Activated CD4-positive, alpha-beta T cell treated with anti-CD3 and anti-CD28 coated beads, Interleukin-10, Interleukin-2, amounts not matched to agents 100 ng/mL and 50 ng/mL, durations not matched to agents 16 hours and 8 hours (primary cell): ENCODE measurements around the gene CHTF8.
"Not testable (repeated sequence)": the region's sequence is repeated elsewhere in the genome, so short reads cannot be mapped to it uniquely, and the experiment has no call there.

ENCODE experiments used
- DNase-seq: peaks from one replicate; pipeline ENCODE4 v3.0.0-alpha.2; 2020

Gene CHTF8

DNA sequence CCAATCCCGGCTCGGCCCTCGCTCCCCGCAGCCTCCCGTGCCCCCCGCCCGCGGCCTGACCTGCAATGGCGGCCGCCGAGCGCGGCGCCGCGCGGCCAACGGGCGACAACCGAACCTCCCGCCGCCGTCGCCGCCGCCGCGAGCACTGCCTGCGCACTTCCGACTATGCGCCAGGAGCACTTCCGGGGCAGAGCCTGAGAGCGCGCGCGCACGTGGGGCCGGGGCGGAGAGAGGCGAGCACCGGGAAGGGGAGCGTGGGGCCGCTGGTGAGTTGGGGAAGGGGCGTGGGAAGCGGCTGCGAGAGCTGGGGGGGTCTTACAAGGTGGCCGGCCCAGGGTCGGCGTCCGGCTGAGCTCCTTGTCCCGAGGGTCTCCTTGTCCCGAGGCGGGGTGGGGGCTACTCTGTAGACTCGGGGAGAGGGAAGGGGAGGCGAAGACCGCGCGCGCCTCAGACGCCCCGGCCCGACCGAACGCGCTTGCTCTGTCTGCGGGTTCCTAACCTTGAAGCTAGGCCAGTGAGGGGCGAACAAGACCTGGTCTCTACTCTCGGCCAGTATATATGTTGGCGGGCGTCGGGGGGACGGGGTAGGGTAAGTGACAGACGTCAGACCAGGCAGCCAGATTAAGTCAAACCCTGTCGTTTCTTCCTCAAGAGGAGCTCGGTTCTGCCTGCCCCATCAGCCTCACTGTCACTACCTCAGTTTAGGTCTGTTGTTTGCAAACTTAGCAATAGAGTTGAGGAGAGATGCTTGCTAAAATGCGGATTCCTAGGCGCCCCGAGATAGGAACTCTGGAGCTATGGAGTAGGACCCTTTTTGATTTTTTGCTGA is at the start of gene CHTF8, which contains the start of gene UTP4:
TSS of gene CHTF8 (minus strand) at position 165 of the 829 bp plus-strand sequence. CDS start 11,130 bp downstream, outside the sequence.
TSS of gene UTP4 (plus strand) at position 226 of the 829 bp plus-strand sequence. CDS start 811 bp downstream, outside the sequence.
- DNase-seq: peak; percentile 90

- DNase-seq: no peak
Observed at GRCh38 chr16:69180011-69180338, 47.6 kb upstream of the CHTF8 start.

DNA sequence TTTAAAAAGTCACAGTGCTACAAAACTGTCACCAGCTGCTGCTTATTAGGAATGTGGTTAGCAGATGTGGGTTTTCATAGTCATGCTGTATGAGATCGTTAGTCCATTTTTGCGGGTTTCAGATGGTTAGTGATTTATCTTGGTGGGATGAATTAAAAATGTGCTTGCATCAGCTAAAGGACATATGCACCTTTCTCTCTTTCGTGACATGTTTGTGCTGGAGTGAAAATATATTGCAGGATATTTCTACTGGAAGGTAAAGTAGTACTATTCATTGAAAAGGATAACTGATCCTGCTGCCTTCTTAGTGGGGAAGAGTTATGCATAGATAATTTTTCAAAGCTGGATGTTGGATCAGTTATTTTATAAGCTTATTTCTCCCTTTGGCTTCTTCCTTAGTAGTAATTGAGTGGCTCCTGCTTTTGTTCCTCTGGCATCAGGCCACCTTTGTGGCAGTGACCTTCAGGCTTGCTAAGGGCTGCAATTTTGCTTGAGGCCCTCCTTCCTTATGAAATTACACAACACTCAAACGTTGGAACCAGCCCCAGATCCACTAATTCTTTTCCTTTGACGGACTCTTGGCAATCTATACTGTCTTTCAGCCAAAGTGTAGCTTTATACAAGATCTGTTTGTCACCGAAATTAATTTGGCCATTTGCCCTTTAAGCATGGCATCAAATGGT is 47.1 kb upstream of the CHTF8 start:
- peak; percentile 15 for DNase-seq

GRCh38 chr16:69176033-69176800 is 43.8 kb upstream of the CHTF8 start:
- no peak for DNase-seq

- DNase-seq: no peak
Observed at GRCh38 chr16:69171325-69172084, 39.1 kb upstream of the CHTF8 start.

GRCh38 chr16:69169607-69170352 is 37.4 kb upstream of the CHTF8 start:
- DNase-seq: no peak

DNA sequence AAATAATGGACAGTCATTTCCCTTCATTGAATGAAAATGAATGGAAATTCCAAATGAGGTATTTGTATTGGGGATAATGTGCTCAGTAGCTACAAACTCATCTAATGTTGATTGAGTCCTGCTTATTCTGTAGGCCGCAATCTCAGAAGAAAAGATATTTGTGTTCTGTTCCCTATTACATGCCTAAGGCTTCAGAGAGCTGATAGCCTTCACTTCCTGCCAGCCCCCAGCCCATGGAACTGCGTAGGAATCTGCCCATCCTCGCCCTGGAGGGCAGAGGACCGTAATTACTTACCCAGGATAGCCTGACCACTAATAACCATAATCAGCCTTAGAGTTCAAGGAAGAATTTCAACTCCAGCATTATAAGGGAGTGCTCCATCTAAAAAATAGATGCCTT is 36.7 kb upstream of the CHTF8 start:
- DNase-seq: no peak

DNA sequence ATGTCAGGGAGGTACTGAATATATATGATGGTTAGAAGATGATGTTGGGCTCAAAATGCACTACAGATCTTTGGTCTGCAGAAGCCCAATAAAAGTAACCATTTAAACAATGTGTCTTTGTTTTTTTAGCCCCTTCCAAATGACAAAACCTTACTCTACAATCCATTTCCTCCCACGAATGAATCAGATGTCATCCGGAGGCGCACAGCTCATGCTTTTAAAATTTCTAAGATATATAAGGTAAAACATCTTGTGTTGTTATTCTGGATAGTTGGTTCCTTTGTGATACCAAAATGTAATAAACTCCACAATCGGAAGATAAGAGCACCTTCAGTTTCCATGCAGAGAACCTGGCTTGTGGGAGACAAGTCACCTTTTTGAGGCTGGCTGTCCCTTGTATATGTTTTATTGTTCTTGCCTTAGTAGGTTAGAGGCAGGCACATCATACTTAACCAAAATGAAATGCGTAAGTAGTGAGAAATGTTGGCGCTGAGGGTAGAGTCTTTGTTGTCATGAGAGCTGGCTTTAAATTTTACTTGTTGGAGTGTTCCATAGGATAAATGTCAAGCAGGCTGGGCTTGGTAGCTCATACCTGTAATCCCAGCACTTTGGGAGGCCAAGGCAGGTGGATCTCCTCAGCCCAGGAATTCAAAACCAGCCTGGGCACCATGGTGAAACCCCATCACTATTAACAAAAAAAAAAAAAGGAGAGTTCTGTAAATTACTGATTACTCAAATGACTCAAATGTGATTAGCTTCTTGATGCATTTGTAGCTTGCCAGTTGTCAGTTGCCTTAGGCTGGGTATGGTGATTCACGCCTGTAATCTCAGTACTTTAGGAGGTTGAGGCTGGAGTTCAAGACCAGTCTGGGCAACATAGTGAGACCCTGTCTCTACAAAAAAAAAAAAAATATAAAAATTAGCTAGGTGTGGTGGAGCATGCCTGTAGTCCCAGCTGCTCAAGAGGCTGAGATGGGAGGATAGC is 34.9 kb upstream of the CHTF8 start:
- peak; percentile 50 for DNase-seq

DNA sequence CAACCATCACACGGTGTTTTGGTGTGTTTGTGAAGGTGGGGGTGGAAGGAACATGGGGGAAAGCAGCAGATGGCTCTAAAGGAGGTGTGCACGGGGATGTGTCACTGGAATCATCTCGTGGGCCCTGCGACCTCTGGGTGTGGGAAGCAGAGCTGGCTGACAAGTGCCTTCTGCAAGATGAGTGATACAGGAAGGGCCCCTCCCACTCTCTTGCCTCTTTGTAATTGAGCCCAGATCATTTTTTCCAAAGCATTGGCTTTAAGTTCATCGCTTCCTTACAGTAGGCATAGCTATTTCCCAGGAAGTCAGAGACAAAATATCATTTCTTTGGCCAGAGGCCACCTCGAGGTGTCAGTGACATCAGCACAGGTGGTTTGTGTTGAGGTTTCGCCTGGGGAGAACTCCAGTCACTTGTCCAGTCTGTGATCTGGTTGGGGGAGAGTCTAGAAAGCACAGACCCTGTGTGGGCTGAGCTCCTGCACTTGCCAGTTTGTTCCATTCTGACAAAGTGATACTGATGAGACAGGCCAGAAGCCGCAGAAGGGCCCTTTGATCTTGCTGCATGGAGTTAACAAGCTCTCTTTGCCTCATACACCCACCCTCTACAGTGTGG is 33.9 kb upstream of the CHTF8 start:
- peak; percentile 86 for DNase-seq

DNA sequence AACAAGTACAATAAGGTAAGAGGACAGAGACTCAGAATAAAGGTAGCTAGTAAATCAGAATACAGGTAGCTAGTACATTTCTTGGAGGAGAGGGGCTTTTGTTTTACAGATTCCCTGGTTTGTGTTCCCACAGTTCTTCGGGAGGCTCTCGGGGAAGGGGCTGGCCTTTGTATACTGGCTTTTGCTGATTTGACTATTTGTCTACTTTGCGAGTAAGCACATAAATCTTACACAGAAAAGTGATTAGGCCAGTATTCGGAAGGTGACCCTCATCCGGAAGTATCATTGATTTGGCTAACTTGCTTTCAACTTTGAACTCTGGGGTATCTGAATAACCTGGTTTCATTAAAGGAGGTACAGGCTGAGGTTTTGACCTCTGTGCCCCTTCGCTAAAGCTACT is 33.2 kb upstream of the CHTF8 start:
- DNase-seq: no peak

DNA sequence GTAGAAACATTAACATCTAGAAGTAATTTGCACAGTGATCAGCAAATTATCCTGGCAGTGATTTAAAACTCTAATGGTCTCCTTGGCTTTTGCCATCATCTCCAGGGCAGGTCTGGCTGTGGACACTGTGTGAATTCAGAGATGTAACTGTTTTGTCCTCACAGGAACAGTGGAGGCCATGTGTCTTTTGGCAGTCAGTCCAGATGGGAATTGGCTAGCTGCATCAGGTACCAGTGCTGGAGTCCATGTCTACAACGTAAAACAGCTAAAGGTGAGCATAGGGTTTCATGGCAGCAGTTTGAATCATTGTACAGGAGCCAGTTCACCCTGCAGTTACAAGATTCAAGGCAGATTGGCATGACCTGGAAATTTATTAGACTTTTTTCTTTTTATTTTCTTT is 27.8 kb upstream of the CHTF8 start:
- DNase-seq: no peak

- DNase-seq: no peak
Observed at GRCh38 chr16:69157196-69157595, 24.8 kb upstream of the CHTF8 start.

DNA sequence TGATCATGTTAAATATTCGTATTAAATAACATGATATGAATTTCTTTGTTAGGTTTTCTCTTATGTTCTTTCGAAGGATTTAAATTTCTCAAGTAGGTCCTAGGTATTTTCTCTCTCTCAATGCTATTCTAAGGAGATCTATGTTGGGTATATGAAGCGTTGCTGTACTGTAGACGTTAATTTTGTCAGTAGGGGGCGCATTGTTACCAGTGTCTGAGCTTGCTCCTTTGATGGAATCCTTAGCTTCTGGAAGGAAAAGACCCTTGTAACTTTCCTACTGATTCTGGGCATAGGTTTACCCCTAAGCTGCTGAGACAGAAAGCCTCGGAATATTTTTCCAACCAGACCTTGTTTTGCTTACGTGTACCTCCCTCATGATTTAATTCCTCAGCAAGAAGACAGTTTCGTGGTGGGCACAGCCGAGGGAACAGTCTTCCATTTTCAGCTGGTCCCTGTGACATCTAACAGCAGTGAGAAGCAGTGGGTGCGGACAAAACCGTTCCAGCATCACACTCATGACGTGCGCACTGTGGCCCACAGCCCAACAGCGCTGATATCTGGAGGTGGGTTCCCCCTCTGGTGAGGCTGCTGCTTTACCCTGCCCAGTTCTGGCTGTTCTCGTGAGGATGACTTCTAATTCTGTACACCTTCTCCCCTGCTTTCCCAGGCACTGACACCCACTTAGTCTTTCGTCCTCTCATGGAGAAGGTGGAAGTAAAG is 17.9 kb upstream of the CHTF8 start:
- DNase-seq: peak; percentile 68

DNA sequence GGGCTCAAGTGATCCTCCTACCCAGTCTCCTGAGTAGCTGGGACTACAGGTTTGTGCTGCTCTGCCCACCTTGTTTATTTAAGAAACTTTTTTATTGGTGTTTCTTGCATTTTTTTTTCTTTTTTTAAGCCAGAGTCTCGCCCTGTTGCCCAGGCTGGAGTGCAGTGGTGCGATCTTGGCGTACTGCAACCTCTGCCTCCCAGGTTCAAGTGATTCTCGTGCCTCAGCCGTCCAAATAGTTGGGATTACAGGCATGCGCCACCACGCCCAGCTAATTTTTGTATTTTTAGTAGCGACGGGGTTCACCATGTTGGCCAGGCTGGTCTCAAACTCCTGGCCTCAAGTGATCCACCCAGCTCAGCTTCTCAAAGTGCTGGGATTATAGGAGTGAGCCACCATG is 17.2 kb upstream of the CHTF8 start:
- DNase-seq: not testable (repeated sequence)

- no peak for DNase-seq
Observed at GRCh38 chr16:69145658-69146057, 13.3 kb upstream of the CHTF8 start.

DNA sequence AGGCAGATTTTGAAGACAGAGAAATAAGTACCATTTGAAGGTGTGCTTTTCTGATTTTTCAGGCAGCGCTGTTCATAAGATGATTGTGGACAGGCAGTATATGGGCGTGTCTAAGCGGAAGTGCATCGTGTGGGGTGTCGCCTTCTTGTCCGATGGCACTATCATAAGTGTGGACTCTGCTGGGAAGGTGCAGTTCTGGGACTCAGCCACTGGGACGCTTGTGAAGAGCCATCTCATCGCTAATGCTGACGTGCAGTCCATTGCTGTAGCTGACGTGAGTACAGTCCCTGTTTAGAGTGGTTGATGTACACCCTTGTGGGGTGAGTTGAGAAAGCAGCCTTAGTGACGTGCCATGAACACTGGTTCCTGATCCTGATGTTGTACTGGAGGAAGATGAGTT is 10.7 kb upstream of the CHTF8 start:
- no peak for DNase-seq

GRCh38 chr16:69141936-69142335 is 9.5 kb upstream of the CHTF8 start:
- DNase-seq: no peak

GRCh38 chr16:69141014-69141413 is 8.6 kb upstream of the CHTF8 start:
- DNase-seq: no peak

GRCh38 chr16:69139464-69139863 is 7.1 kb upstream of the CHTF8 start:
- DNase-seq: not testable (repeated sequence)

DNA sequence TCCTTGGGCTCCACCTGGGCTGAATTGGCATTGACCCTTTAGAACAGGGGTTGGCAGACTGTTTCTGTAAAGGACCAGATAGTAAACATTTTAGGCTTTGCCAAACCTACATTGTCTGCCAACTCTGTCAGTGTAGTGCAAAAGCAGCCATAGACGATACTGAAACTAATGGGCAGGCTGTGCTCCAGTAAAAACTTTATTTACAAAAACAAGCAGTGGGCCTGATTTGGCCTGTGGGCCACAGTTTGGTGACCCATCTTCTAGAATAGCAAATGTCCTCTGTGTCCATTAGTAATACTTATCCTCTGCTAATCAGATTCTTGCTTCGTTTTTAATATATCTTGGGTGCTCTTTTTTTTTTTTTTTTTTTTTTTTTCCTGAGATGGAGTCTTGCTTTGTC is 6.2 kb upstream of the CHTF8 start:
- DNase-seq: no peak
